Stimulated activated CD8-positive, alpha-beta memory T cell treated with anti-CD3 and anti-CD28 coated beads, Interleukin-15, amount 100 ng/mL, for 48 hours (primary cell): ENCODE results near the gene FOXO1.

ENCODE experiments used
- DNase-seq, 2 donors: peaks; one replicate each; pipeline ENCODE4 v3.0.0-alpha.2; 2020; ENCODE audit warnings: low read depth in 2 of 2

The FOXO1 gene

DNA sequence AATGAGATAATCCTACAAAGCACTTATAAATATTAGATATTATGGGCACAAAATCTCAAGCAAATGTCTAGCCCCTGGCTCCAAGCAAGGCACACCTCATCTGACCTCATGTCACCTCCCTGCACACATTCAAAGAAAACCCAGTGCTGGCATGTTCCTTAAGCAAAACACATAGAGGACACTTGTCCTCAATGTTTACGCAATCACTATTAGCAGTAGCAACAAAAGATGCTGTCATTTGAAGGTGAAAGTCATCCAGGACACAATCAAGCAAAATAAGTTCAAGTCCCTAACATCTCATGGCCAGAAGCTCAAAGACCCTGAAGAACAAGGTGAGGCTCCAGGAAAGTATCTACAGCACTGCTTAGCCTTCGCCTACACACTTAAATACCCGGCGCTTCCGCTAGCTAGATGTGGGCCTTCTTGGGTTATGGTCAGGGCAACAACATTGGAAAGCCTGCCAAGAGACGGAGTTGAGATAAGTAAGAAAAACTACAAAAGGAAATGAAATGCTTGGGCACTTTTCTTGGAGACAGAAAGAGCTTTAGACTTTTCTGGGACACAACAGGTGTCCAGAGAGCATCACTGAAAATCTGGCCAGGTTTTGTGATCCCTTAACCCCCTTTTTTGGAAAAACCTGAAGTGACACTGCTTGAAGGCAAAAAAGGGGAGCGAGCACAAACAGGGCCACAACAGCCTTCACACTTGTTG, 85.7 kb downstream of the FOXO1 start:
- no peak for DNase-seq

DNA sequence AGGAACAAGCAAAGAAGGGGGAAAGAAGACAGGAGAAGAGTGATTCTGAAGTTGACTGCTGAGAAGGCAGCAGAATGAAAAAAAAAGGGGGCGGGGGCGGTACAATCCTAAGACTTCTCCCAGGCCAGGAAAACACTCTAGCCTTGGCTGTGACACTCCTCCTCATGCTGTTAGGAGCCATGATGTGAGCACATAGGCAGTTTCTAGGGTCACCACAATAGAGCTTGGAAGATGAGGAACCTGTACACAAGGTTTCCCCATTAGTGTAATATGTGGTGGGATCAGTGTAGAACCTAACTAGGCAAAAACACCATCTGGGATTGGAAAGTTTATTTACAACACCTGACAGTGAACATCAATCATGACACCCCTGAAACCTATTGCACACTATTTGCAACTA, 86.9 kb downstream of the FOXO1 start:
- no peak for DNase-seq

DNA sequence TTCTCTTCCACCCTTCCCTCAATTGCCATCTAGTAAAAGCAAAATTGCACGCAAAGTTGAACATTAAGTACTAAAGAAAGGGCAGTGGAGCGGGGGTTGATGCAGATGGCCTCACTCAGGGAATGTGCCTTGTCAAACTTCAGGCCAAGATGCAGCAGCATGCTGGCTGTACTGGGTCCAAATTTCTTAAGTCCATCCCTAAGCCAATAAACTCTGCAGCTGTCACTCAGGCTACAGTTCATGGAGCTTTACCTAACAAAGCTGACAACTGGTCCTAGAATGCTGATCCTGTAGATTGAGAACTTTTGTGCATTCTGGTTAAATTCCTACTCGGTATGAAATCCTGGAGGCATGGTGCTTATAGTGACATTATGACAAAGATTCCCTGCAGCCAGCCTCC, 88.4 kb downstream of the FOXO1 start:
- no peak for DNase-seq

DNA sequence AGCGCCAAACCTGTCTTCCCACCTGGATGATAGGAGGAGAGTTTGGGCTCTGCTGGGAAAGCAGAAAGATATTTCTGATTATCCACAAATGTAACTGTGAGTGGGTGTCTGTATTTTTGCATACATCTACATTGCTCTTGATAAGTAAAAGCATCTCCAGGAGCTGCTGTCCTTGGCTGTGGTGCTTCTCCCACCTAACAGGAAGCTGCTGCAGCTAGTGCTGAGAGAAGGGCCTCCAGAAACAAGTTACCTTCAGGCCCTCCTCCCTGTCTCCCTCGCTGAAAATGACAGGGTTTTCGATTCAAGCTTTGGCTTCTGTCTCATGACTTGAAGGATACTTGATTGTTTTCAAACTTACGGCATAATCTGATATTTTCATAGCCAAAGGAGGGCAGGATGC, 90.1 kb downstream of the FOXO1 start:
- DNase-seq, result no peak

DNA sequence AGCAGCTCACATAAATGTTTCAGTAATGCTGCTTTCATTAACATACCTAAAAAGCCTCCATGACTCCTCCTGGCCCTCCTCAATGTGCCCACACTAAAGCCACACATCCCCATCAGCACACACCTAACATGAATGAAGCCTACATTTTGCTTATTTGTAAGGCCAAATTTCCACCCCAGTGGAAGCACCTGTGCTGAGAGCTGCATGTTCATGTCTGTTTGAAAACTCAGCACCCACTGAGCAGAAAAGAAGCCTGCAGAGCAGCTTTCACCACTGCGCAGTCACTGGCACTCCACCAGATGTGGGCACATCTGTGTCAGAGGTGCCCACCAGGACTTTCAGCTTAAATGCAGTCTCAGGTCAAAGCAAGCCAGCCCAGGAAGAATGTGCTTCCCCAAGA, 93.5 kb downstream of the FOXO1 start:
- no peak for DNase-seq

DNA sequence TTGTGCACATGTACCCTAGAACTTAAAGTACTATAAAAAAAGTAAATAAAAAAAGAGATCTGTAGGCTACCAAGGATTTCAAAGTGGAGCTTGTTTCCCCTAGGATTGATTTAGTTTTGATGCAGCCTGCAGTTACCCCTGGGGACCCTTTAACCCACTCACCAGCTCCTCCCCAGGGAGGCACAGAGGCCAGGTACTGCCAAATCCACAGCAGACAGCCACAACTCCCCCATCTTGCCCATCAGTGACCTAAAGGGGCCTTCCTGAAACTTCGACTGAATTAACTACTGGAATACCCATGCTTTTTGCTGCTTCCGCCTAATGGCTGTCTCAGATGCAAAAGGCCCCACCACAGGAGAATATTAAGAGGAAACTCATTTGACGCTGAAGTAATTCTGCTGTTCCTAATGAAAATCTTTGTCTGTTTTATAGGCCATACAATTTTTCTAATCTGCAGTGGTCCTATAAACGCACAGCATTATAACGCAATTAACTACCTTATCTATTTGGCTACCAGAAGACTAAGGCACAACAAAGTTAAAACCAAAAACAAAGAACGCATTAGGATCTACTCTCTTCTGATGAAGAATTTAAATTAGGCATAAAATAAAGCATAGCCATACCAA, 95.0 kb downstream of the FOXO1 start:
- no peak for DNase-seq

DNA sequence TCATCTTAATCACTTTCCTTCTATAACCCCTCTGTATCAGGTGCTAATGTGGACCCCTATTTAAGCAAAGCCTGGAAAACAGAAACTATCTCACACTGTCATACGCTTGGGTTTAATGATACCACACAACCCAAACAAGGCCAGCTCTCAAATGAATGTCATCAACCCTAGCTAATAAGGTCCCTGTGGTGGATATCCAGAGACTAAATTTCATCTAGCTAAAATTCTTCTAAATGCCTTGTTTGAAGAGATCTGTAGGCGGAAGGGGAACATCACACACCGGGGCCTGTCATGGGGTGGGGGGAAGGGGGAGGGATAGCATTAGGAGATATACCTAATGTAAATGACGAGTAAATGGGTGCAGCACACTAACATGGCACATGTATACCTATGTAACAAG, 95.5 kb downstream of the FOXO1 start:
- no peak for DNase-seq

DNA sequence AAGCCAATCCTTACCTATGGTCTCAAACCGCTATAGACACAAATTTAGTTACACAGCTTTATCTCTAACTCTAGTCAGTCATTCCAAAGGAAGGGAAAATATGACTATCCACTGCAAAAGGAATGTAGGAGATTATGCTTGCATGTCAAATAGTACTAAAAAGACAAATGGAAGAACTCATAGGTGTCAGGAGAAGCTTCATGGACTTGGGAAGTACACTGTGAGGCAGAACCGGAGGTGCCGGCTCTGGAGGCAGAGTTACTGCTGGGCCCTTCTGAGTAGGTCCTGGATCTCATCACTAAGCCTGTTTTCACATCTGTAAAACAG, 97.5 kb downstream of the FOXO1 start:
- no peak for DNase-seq

DNA sequence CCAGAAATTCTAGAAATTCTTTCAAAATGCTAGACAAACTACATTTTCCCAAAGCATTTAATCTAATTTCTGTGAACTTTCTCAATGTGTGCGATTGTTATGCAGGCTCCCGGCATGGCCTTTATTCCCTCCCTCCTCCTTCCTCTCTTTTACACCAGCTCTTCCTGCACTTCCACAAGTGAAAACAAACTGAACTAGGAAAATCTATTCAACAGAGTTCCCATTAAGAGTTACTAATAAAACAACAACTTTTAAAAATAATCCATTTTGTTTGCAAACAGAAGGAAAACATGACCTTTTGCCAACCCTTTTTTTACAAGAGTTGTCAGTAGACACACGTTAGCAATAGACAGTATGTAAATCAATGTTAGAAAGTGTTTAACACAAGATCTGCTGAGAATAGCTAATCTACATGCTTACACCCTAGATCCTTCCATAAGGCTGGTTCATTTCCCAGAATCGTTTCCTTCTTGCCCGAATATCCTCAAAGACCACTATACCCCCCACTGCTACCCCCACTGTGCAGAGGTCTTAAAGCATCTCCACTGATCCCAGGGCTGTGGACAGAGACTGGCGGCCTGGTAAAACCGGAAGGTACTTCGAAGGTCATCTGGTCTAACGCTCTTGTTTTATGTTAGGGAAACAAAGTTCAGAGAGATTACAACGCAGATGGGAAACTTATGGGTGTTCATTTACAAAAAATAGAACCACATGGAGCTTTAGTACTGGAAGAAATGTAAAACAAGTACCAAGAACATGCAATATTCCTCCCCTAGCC, 98.0 kb downstream of the FOXO1 start:
- DNase-seq, result no peak

DNA sequence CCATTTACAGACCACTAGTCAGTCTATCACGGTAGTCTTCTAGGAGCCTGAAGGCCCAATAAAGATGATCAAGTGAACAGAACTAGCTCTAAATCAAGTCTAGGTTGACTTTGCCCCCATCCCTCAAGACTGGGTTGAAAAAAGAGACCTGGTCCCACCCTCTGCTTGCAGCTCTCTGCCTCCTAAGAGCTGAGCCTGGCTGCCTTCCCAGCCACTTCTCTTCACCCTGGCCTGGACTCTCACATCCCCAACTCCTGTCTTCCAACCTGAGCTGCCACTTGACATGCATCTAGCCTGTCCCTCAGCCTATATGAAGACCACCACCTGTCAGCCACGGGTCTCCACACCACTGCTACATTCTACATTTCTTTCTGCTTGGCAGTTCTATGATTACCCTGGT, 99.6 kb downstream of the FOXO1 start:
- no peak for DNase-seq

DNA sequence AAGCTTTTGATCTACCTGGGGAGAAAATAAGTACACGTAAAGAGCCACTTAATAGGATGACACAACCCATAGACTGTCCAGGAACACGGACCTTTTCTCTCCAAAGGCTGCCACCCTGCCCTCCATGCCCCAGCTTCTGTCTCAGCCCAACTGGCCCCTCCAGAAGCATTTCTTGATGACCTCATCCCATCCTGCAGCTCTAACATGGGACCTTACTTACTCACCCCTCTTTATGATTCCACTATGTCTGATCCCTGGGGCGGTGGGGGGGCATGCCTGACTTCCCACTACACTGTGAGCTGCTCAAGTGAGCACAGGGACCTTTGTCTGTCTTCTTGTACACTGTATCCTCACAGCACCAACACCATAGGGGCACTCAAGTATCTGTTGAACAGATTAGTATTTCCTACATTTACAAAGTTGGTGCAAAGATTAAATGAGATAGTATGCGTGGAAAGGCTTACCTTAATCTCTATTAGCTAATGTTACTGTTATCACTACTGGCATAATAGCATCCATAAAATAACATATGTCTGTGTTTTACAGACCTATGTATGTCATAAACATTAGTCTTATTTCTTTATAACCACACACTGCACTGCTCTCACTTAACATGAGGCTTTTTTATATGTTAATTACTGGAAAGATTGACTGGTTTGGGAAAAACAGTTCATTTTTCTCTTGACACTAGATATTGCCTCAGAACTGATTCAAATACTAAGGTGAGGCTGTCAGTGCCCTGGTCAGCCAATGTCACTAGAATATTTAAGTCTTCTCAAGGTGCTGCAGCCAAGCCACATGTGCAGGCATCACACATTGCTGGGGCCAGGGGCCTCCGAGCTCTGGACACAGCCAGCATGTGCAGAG, 100.9 kb downstream of the FOXO1 start:
- DNase-seq, result no peak

DNA sequence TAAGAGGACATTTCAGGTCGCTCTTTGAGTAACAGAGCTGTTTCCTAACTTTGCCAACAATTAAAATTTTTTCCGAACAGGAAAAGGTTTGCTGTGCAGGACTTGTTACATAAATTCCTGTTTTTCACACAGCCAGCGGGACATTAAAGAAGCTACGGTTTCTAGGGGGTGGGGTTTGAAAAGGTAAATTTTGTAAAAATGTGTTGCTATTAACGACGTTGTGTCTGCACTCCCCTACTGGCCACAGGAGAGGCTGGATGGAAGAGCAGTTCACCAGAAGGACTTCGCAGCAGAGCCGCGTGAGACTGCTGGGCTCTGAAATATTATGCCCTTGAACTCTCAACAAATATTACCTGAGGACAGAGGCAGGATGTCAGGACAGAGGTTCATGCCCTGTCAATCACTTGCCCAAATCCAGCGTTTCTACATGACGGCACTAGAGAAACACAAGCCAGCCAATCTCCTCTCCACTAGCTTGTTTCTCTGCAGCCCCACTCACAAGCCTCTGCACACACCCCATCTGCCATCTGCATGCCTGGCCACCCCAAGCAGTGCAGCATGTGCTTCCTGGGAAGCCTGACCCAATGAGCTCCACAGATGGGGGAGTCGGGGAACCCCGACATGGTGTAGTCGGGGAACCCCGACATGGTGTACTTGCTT, 102.0 kb downstream of the FOXO1 start:
- no peak for DNase-seq

DNA sequence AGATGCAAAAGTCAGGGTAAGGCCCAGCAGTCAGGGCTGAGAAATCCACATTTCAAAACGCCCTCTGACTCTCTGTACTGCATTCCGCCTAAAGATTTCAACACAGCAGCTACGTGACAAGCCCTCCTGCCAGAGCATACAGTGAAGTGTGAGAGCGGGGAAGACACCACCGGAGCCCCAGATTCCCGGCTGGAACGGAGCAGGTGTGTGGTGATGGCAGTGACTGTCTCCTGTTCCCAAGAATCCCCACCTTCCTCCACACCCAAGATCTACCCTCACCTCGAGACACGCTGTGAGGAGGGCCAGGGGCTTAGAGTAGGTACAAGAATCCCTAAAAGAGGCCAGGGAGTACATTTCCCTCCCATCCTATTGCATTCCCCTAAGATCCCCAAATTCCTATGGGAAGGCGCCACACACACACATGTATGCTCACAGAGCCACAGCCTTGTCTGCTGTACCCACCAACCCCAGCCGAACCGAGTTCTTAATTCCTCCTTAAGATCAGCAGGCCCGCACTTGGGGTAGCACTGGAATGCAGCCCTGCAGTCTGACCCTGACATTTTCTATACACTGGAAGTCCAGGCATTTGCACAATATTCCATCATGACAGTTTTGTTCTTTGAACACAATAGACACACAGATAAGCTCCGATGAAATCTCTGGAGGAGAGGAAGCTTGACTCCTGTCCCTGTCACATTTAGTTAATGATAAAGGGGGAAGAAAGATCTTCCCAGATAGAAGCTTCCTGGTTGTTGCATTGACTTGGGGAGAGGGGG, 102.9 kb downstream of the FOXO1 start:
- DNase-seq, result no peak

DNA sequence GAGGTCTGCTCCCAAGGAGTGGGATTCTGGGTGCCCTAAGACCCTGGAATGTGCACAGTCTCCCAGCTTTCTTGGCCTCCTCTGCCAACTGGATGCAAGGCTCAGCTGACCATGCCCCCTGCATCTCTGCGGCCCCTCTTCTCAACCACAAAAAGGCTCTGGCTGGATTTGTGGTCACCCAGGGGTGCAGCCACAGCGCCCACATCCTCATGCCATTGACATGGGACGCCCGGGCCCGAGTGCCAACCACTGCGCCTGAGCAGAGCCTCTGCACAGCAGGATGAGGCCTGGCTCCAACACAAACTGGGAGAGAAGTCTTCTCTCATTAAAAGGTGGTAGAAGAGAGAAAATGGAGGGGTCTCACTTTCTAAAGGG, 103.5 kb downstream of the FOXO1 start:
- DNase-seq, result no peak

DNA sequence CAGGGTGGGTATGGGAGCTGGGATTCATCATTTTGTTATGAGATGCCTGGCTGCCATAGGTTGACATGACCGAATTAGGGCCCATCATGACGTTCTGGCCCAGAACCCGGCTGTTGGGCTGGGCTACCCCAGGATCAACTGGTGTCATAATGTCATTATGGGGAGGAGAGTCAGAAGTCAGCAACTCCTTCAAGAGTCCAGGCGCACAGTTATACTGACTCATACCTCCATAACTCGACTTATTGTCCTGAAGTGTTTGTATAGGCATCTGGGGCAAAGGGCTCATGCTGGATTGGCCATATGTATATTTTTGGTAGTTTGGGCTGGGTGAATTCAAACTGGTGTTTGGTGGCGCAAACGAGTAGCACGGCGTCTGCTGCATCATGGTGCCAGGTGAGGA, 106.5 kb downstream of the FOXO1 start:
- DNase-seq, result no peak

DNA sequence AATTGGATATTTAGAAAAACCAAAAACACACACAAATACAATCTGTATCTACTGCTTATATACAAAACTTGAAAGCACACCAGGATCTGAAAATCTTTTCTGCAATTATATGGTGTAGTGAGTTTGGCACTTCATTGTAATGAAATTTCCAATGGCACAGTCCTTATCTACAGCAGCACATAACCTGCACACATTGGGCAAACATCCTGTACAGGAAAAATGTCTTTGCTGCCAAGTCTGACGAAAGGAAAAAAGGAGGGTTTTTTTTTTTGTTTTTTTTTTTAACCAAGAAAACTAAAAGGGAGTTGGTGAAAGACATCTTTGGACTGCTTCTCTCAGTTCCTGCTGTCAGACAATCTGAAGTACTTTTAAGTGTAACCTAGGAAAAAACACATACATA, 107.8 kb downstream of the FOXO1 start:
- no peak for DNase-seq

DNA sequence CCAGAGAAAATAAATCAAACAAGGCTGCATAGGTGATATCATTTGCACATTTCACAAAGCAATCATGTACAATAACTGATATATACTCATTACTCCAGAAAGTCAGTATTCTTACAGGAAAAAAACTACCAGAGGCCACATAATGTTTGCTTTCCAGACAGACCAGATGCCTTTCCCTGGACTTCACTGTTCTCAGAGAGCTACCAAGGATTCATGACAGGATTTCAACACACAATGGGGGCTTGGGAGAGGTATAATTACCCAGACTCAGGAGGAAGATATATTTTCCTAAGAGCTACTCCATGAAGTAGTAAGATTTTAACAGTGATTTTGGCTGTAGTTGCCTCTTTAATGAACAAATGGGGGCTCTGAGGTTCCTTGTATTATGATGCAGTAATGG, 110.0 kb downstream of the FOXO1 start:
- DNase-seq, result no peak

DNA sequence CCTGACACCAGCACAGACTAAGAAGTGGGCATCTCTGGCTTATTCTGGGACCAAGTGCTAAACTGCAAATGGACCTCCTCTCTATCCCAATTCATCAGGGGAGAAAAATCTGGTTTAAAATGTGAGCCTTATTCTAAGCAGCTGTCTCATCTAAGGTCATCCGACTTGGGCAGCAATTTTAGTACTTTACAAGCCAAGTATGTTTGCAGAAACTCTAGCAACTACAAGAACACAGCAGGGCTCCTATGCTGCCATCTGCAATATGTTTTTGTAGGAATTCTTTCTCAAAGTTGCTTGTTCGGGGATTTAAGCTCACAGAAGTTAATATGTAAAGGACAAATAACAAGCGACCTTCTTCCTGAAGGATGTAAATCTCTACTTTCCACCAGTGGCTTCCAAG, 113.1 kb downstream of the FOXO1 start:
- DNase-seq, result no peak

DNA sequence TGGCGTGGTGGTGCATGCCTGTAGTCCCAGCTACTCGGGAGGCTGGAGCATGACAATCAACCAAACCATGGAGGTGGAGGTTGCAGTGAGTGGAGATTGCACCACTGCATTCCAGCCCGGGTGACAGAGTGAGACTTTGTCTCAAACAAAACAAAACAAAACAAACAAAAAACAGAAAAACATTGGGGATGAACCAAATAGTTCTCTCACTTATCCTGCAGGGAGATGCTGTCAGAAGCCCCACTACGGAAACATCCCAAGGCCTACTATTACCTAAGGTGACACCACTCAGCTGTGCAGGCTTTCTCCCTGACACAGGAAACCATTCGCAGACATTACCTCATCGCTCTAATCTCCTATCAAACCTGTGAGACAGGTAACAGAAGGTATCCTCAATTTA, 113.5 kb downstream of the FOXO1 start:
- DNase-seq, result no peak

DNA sequence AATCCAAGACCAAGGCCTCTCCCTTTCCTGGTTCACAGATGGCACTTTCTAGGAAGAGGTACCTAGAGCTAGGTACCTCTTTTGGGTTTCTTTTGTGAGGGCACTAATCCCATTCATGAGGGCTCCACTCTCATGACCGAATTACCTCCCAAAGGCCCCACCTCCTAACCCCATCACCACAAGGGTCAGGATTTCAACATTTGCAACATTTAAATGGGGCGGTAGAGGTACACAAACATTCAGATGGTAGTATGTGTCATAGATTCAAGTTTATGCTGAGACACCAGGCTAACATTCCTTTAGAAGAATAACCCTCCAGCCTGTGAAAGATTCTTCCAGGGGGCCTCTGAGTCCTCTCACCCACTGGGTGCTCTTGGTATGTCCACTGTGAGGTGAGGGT, 116.3 kb downstream of the FOXO1 start:
- DNase-seq, result no peak

DNA sequence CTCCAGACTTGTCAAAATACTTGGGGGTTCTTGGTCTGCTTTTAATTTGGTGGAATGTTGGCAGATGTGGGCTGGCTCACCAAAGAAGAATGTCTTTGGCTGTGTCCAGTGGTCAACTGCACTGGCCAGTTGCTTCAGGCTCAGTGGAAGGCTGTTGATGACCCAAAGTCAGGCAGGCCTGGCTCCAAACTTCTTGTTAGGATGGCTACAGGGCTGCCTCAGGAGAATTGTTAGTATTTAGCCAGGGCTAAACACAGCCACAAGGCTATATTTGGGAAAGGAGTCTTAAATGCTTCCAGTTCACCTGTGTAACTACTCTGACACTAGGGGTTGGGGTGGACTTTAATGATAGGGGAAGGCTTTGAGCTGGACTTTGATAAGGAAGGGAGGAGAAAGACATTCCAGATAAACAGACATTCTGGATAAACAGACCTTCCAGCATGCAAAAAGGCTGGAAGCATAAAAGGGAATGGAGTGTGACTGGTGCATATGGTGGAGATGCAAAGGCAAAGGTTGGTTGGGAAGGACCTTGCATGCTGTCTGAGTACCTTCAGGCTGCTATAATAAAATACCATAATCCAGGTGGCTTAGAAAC, 116.8 kb downstream of the FOXO1 start:
- DNase-seq, result no peak
